GM19193 (cell line): ENCODE data around the gene RCCD1.

Source experiments
- POLR2A ChIP-seq: IDR thresholded peaks from 4 replicates; pipeline ENCODE4 v1.6.1; 2011; ENCODE audit not compliant: insufficient read depth, insufficient read length; ENCODE audit errors: extremely low read depth

The RCCD1 gene

DNA sequence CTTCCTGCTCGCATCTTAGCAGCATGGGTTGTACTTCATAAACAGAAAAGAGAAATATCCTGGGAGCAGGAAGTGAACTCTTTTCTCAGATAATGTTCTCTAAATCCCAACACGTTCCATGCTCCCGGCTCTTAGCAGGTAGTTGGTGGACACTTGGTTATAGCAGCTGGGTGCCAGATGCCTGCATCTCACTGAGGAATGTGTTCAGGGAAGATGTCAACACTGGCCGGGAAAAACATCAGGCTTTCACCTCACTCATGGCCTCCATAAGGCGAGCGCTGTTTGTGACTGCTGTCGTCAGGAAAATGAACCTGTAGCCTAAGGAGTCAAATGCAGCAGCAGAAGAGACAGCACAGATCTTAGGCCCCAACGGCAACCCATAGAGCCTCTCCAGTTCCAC lies 44.1 kb downstream of the RCCD1 start:
- no peak for TF ChIP-seq POLR2A

DNA sequence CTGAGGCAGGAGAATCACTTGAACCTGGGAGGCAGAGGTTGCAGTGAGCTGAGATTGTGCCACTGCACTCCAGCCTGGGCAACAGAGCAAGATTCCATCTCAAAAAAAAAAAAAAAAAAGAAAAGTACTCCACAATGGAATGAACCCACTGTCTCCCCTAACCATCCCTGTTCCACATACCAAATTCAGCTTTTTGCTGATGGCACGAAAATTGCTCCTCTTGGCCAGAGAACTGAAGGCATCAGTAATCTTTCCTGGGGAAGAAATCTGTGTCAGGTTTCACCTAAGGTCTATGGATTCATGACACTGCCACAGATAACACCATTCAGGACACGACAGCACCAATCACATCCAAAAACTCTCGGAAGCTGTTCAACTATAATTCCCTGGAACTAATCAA lies 46.5 kb downstream of the RCCD1 start:
- TF ChIP-seq POLR2A = no peak

DNA sequence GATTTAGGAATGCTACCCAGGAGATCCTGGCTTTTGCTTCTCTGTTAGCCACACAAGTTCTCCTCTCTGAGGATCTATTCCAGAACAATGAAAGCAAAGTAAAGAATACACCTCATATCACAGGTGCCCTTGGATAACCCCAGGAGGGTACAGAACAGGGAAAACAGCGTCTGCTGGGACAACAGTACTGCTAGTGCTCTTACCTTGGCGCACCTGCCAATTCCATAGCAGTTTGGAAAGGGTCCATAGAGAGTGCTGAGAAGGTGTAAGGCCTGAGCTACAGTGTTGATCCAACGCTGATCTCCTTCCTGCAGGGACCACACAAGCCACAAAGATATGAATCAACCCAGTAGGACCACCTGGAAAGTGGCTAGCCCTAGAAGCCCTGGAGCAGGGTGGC lies 52.6 kb downstream of the RCCD1 start:
- TF ChIP-seq POLR2A = no peak
